Omental fat pad (tissue), 4 donors: ENCODE measurements around the gene CD8A. TPM values are rescaled to one million over a fixed set of nuclear protein-coding genes. Genes with fewer than 3 reads are reported as not detected.

ENCODE experiments used
- ATAC-seq: fragments of 150-250 bp; one replicate; pipeline ENCODE4 v1.9.1; 2016; ENCODE audit warnings: mild to moderate bottlenecking, moderate library complexity; ENCODE audit not compliant: low FRiP score
- DNase-seq: peaks from one replicate; pipeline ENCODE4 v3.0.0-alpha.2; 2019; ENCODE audit warnings: low spot score
- CTCF ChIP-seq, 3 donors: fragments of 450-650 bp; IDR thresholded peaks; one replicate each; pipeline ENCODE4 v1.5.1; 2016 to 2017; ENCODE audit warnings: antibody characterized with exemption in 3 of 3, mild to moderate bottlenecking in 3 of 3, moderate library complexity in 2 of 3
- total RNA-seq, 4 donors: library from RNA; depleted of rRNA; stranded (reverse); fragments of >200 nt; gene quantifications; one replicate each; pipeline ENCODE4 v1.1.0, GENCODE V29; 2016

CD8A gene
- total RNA-seq, 4 donors from 2014 or later = 1.4 to 6.6 (median 2.4) TPM

GRCh38 chr2:86790134-86790675, 508 bp downstream of the CD8A start:
- DNase-seq (no peak), ATAC-seq (no peak)
- no peak for TF ChIP-seq CTCF (IDR thresholded peaks at IDR 0.05)

- ATAC-seq (no peak), DNase-seq (no peak)
- no peak for TF ChIP-seq CTCF (IDR thresholded peaks at IDR 0.05)
These were observed 1.0 kb downstream of the CD8A start for GRCh38 chr2:86789687-86790133.

GRCh38 chr2:86788881-86789686, 1.6 kb downstream of the CD8A start:
- no peak for ATAC-seq
- no peak for TF ChIP-seq CTCF (IDR thresholded peaks at IDR 0.05)
- DNase-seq = no peak

- no peak for DNase-seq
- no peak for TF ChIP-seq CTCF (IDR thresholded peaks at IDR 0.05)
- no peak for ATAC-seq
These were observed 2.5 kb downstream of the CD8A start for GRCh38 chr2:86788165-86788564.

- ATAC-seq (no peak), DNase-seq (no peak)
- TF ChIP-seq CTCF (IDR thresholded peaks at IDR 0.05) = no peak
These were observed 3.0 kb downstream of the CD8A start for GRCh38 chr2:86787736-86788135.

- DNase-seq = no peak
- TF ChIP-seq CTCF (IDR thresholded peaks at IDR 0.05) = no peak
- no peak for ATAC-seq
These were observed 4.6 kb downstream of the CD8A start for GRCh38 chr2:86786001-86786536.
